GM12878 (cell line): Measurements from ENCODE around the gene CXXC1.

Experiments used
- CEBPB ChIP-seq, 2 experiments: fragments of 150-350 bp in 1 of 2; IDR thresholded peaks; 2 replicates each; pipeline ENCODE4 v1.6.1; 2012 to 2014; ENCODE audit warnings: low read depth in 2 of 2, low read length in 2 of 2, borderline replicate concordance in 1 of 2, inconsistent platforms in 1 of 2
- CHD1 ChIP-seq: IDR thresholded peaks from 2 replicates; pipeline ENCODE4 v1.6.1; 2012; ENCODE audit warnings: low read depth, low read length, improper control_type of control experiment
- EZH2 ChIP-seq: IDR thresholded peaks from 2 replicates; pipeline ENCODE4 v1.6.1; 2012; ENCODE audit warnings: low read depth, mild to moderate bottlenecking, control low read depth, inconsistent platforms, low read length, borderline replicate concordance; ENCODE audit not compliant: control insufficient read depth
- NR2C2 ChIP-seq: IDR thresholded peaks from 2 replicates; pipeline ENCODE4 v1.6.1; 2011; ENCODE audit warnings: borderline replicate concordance, low read depth; ENCODE audit not compliant: control insufficient read depth, insufficient read length
- RAD21 ChIP-seq: IDR thresholded peaks from 2 replicates; pipeline ENCODE4 v1.6.1; 2011; ENCODE audit warnings: mild to moderate bottlenecking, low read depth, low read length, moderate library complexity; ENCODE audit not compliant: insufficient read depth
- SIX5 ChIP-seq: IDR thresholded peaks from 2 replicates; pipeline ENCODE4 v1.6.1; 2011; ENCODE audit warnings: mild to moderate bottlenecking, low read depth, low read length, moderate library complexity; ENCODE audit not compliant: severe bottlenecking
- SMC3 ChIP-seq: IDR thresholded peaks from 2 replicates; pipeline ENCODE4 v1.6.1; 2011; ENCODE audit warnings: low read length, improper control_type of control experiment, borderline replicate concordance
- ZNF217 ChIP-seq: fragments of 450-650 bp; IDR thresholded peaks from 2 replicates; pipeline ENCODE4 v1.6.1; 2017; ENCODE audit warnings: antibody characterized with exemption, mild to moderate bottlenecking
- ZZZ3 ChIP-seq: IDR thresholded peaks from 2 replicates; pipeline ENCODE4 v1.6.1; 2011; ENCODE audit warnings: low read depth; ENCODE audit not compliant: control insufficient read depth, insufficient read length
- TF ChIP-seq, protein P1 (sequence below), 3 experiments: IDR thresholded peaks in 2 of 3; conservative IDR thresholded peaks in 1 of 3; 2 replicates each; pipeline ENCODE4 v1.5.1; 2011; ENCODE audit warnings: low read depth in 3 of 3, low read length in 3 of 3, mild to moderate bottlenecking in 3 of 3, control low read depth in 2 of 3, moderate library complexity in 2 of 3, inconsistent platforms in 1 of 3, mixed read lengths in 1 of 3; ENCODE audit not compliant: control insufficient read depth in 2 of 3, insufficient read depth in 1 of 3; ENCODE audit errors: extremely low read depth in 1 of 3

DNA sequence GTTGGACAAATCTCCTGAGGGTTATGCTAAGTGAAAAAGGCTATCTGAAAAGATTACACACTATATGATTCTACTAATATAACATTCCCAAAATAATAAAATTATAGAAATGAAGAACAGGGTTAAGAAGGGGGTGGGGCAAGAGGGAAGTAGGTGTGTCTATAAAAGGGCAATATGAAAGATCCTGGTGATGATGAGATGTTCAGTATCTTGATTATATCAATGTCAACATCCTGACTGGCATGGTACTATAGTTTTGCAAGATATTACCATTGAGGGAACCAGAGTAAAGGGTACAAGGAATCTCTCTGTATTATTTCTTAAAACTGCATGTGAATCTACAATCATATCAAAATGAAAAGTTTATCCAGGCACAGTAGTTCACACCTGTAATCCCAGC is 37.9 kb downstream of the CXXC1 start:
- TF ChIP-seq EZH2 = no peak
- TF ChIP-seq SMC3 = no peak
- TF ChIP-seq, protein P1, sequence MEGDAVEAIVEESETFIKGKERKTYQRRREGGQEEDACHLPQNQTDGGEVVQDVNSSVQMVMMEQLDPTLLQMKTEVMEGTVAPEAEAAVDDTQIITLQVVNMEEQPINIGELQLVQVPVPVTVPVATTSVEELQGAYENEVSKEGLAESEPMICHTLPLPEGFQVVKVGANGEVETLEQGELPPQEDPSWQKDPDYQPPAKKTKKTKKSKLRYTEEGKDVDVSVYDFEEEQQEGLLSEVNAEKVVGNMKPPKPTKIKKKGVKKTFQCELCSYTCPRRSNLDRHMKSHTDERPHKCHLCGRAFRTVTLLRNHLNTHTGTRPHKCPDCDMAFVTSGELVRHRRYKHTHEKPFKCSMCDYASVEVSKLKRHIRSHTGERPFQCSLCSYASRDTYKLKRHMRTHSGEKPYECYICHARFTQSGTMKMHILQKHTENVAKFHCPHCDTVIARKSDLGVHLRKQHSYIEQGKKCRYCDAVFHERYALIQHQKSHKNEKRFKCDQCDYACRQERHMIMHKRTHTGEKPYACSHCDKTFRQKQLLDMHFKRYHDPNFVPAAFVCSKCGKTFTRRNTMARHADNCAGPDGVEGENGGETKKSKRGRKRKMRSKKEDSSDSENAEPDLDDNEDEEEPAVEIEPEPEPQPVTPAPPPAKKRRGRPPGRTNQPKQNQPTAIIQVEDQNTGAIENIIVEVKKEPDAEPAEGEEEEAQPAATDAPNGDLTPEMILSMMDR (IDR thresholded peaks at IDR 0.05 in 2 of 3, conservative IDR thresholded peaks at IDR 0.05 in 1 of 3; ENCODE audit: control insufficient read depth in 2 of 3, extremely low read depth in 1 of 3, insufficient read depth in 1 of 3, low read depth in 3 of 3, low read length in 3 of 3) = no peak
- TF ChIP-seq ZNF217 = no peak
- no peak for TF ChIP-seq CEBPB (IDR thresholded peaks at IDR 0.05; ENCODE audit: borderline replicate concordance in 1 of 2, low read depth in 2 of 2, low read length in 2 of 2)
- no peak for TF ChIP-seq NR2C2
- TF ChIP-seq RAD21 = no peak
- TF ChIP-seq CHD1 = no peak
- no peak for TF ChIP-seq SIX5
- no peak for TF ChIP-seq ZZZ3
